ENCODE results near the gene DTNB.
"Not testable (repeated sequence)": the region's sequence is repeated elsewhere in the genome, so short reads cannot be mapped to it uniquely, and the experiment has no call there.

The DTNB gene

GRCh38 chr2:25446122-25446521 lies 227.3 kb downstream of the DTNB start:
- no peak for DNase-seq

- DNase-seq: no peak
Observed at GRCh38 chr2:25445464-25445863, 227.9 kb downstream of the DTNB start.

- DNase-seq: no peak
Observed at GRCh38 chr2:25444608-25445270, 228.6 kb downstream of the DTNB start.

GRCh38 chr2:25443766-25444165 lies 229.6 kb downstream of the DTNB start:
- DNase-seq: no peak

- no peak for DNase-seq
Observed at GRCh38 chr2:25441353-25441752, 232.0 kb downstream of the DTNB start.

- DNase-seq: no peak
Observed at GRCh38 chr2:25438793-25439192, 234.6 kb downstream of the DTNB start.

- DNase-seq: no peak
Observed at GRCh38 chr2:25437881-25438662, 235.3 kb downstream of the DTNB start.

- DNase-seq: no peak
Observed at GRCh38 chr2:25435421-25435820, 238.0 kb downstream of the DTNB start.

- no peak for DNase-seq
Observed at GRCh38 chr2:25431604-25432003, 241.8 kb downstream of the DTNB start.

- no peak for DNase-seq
Observed at GRCh38 chr2:25430556-25430955, 242.8 kb downstream of the DTNB start.

GRCh38 chr2:25426326-25426725 lies 247.1 kb downstream of the DTNB start:
- DNase-seq: no peak

- DNase-seq: no peak
Observed at GRCh38 chr2:25424426-25425028, 248.8 kb downstream of the DTNB start.

- DNase-seq: no peak
Observed at GRCh38 chr2:25421820-25422411, 251.5 kb downstream of the DTNB start.

- no peak for DNase-seq
Observed at GRCh38 chr2:25421289-25421688, 252.1 kb downstream of the DTNB start.

GRCh38 chr2:25420820-25421237 lies 252.5 kb downstream of the DTNB start:
- no peak for DNase-seq

- no peak for DNase-seq
Observed at GRCh38 chr2:25419678-25420242, 253.6 kb downstream of the DTNB start.

- DNase-seq: no peak
Observed at GRCh38 chr2:25418944-25419677, 254.3 kb downstream of the DTNB start.

GRCh38 chr2:25417715-25418369 lies 255.5 kb downstream of the DTNB start:
- DNase-seq: no peak

- DNase-seq: no peak
Observed at GRCh38 chr2:25416674-25417073, 256.7 kb downstream of the DTNB start.

- no peak for DNase-seq
Observed at GRCh38 chr2:25414781-25415180, 258.6 kb downstream of the DTNB start.

- DNase-seq: not testable (repeated sequence)
Observed at GRCh38 chr2:25413409-25413808, 260.0 kb downstream of the DTNB start.

- DNase-seq: no peak
Observed at GRCh38 chr2:25411753-25412152, 261.6 kb downstream of the DTNB start.
